GM23338 (cell line): Measurements from ENCODE around the gene R3HCC1L. TPM values are rescaled to one million over a fixed set of nuclear protein-coding genes. Genes with fewer than 3 reads are reported as not detected.

Experiments used
- ATAC-seq: fragments of 200-7000 bp; cut with Tn5 transposase; 3 replicates; pipeline ENCODE4 v1.9.1; 2020
- DNase-seq: peaks from one replicate; pipeline ENCODE4 v3.0.0-alpha.2; 2015; ENCODE audit warnings: low spot score
- H2AFZ ChIP-seq: fragments of 200-600 bp; sonication (generic); 2 replicates; pipeline ENCODE4 v1.8.0; 2016; ENCODE audit warnings: antibody characterized with exemption, mild to moderate bottlenecking, moderate library complexity
- H3F3A ChIP-seq: fragments of 200-600 bp; sonication (generic); replicated peaks from 2 replicates; pipeline ENCODE4 v1.8.0; 2017; ENCODE audit warnings: antibody characterized with exemption, mixed run types, low read depth
- H3K27ac ChIP-seq: fragments of 200-600 bp; sonication (generic); 2 replicates; pipeline ENCODE4 v1.6.1; 2016; ENCODE audit warnings: low read depth
- H3K27me3 ChIP-seq: fragments of 200-600 bp; sonication (generic); 2 replicates; pipeline ENCODE4 v1.8.0; 2016; ENCODE audit warnings: mild to moderate bottlenecking, mixed run types, moderate library complexity; ENCODE audit not compliant: insufficient read depth
- H3K36me3 ChIP-seq: fragments of 200-600 bp; sonication (generic); 2 replicates; pipeline ENCODE4 v1.8.0; 2016; ENCODE audit warnings: mild to moderate bottlenecking; ENCODE audit not compliant: insufficient read depth
- H3K4me1 ChIP-seq: fragments of 200-600 bp; sonication (generic); 2 replicates; pipeline ENCODE4 v1.8.0; 2016; ENCODE audit warnings: mild to moderate bottlenecking, moderate library complexity; ENCODE audit not compliant: insufficient read depth
- H3K4me2 ChIP-seq: fragments of 200-600 bp; sonication (generic); 2 replicates; pipeline ENCODE4 v1.7.1; 2017; ENCODE audit warnings: mixed run types
- H3K4me3 ChIP-seq: fragments of 200-600 bp; sonication (generic); 2 replicates; pipeline ENCODE4 v1.6.1; 2016; ENCODE audit warnings: mixed run types
- H3K79me2 ChIP-seq: fragments of 200-600 bp; sonication (generic); replicated peaks from 2 replicates; pipeline ENCODE4 v1.8.0; 2017; ENCODE audit warnings: mild to moderate bottlenecking; ENCODE audit not compliant: insufficient read depth
- H3K9me2 ChIP-seq: fragments of 200-600 bp; sonication (generic); 2 replicates; pipeline ENCODE4 v1.8.0; 2017; ENCODE audit not compliant: insufficient read depth
- H4K20me1 ChIP-seq: fragments of 200-600 bp; sonication (generic); replicated peaks from 2 replicates; pipeline ENCODE4 v1.8.0; 2017; ENCODE audit warnings: mild to moderate bottlenecking; ENCODE audit not compliant: insufficient read depth
- H3K27ac Mint-ChIP-seq: 2 replicates; pipeline ENCODE4 v1.8.0; 2020; ENCODE audit warnings: inconsistent platforms, mild to moderate bottlenecking, moderate library complexity, mixed read lengths
- H3K27me3 Mint-ChIP-seq: 3 replicates; pipeline ENCODE4 v1.8.0; 2022; ENCODE audit warnings: low read depth, mild to moderate bottlenecking, moderate library complexity, mixed read lengths, inconsistent platforms; ENCODE audit not compliant: insufficient read depth, poor library complexity
- H3K36me3 Mint-ChIP-seq: 3 replicates; pipeline ENCODE4 v1.8.0; 2021; ENCODE audit warnings: low read depth, mild to moderate bottlenecking, inconsistent platforms, moderate library complexity, mixed read lengths
- H3K4me1 Mint-ChIP-seq: 3 replicates; pipeline ENCODE4 v1.8.0; 2020; ENCODE audit warnings: mild to moderate bottlenecking, inconsistent platforms, mixed read lengths
- H3K4me3 Mint-ChIP-seq: 3 replicates; pipeline ENCODE4 v1.8.0; 2021; ENCODE audit warnings: moderate library complexity, mild to moderate bottlenecking, inconsistent platforms, mixed read lengths
- H3K9me3 Mint-ChIP-seq: 3 replicates; pipeline ENCODE4 v1.8.0; 2020; ENCODE audit warnings: moderate library complexity, mild to moderate bottlenecking, inconsistent platforms, mixed read lengths
- CREB1 ChIP-seq: fragments of 250-450 bp; sonication (Bioruptor Pico); IDR thresholded peaks from 2 replicates; pipeline ENCODE4 v1.5.0; 2020; ENCODE audit warnings: low read depth, mild to moderate bottlenecking, moderate library complexity
- ETS1 ChIP-seq: IDR thresholded peaks from 2 replicates; pipeline ENCODE4 v1.6.1; 2016; ENCODE audit warnings: antibody characterized with exemption
- EZH2 ChIP-seq: fragments of 200-600 bp; sonication (generic); IDR thresholded peaks from one replicate; pipeline ENCODE4 v1.8.0; 2017; ENCODE audit warnings: antibody characterized with exemption, mild to moderate bottlenecking, low read depth; ENCODE audit not compliant: unreplicated experiment
- EZH2phosphoT487 ChIP-seq: fragments of 200-600 bp; sonication (generic); IDR thresholded peaks from one replicate; pipeline ENCODE4 v1.8.1; 2018; ENCODE audit warnings: antibody characterized with exemption; ENCODE audit not compliant: unreplicated experiment
- JUNB ChIP-seq: IDR thresholded peaks from one replicate; pipeline ENCODE4 v1.6.1; 2016; ENCODE audit warnings: antibody characterized with exemption; ENCODE audit not compliant: unreplicated experiment
- NANOG ChIP-seq: IDR thresholded peaks from 2 replicates; pipeline ENCODE4 v1.6.1; 2016; ENCODE audit warnings: antibody characterized with exemption, borderline replicate concordance
- POLR2AphosphoS5 ChIP-seq: IDR thresholded peaks from 2 replicates; pipeline ENCODE4 v1.6.1; 2016; ENCODE audit warnings: antibody characterized with exemption, low read depth
- REST ChIP-seq: IDR thresholded peaks from one replicate; pipeline ENCODE4 v1.6.1; 2018; ENCODE audit warnings: antibody characterized with exemption; ENCODE audit not compliant: unreplicated experiment
- STAT1 ChIP-seq: IDR thresholded peaks from one replicate; pipeline ENCODE4 v1.6.1; 2016; ENCODE audit warnings: antibody characterized with exemption; ENCODE audit not compliant: unreplicated experiment
- ZNF114 ChIP-seq: fragments of 250-450 bp; sonication (Bioruptor Pico); IDR thresholded peaks from 2 replicates; pipeline ENCODE4 v1.5.0; 2020; ENCODE audit warnings: mild to moderate bottlenecking, moderate library complexity
- ZNF331 ChIP-seq: fragments of 250-450 bp; sonication (Bioruptor Pico); IDR thresholded peaks from 2 replicates; pipeline ENCODE4 v1.5.0; 2020; ENCODE audit warnings: low read depth, mild to moderate bottlenecking, moderate library complexity
- ZNF462 ChIP-seq: fragments of 250-450 bp; sonication (Bioruptor Pico); IDR thresholded peaks from 2 replicates; pipeline ENCODE4 v1.5.0; 2020; ENCODE audit warnings: mild to moderate bottlenecking, moderate library complexity
- polyA plus RNA-seq: library from polyadenylated mRNA; unstranded; fragments of >200 nt; fragmentation: Nextera tagmentation; extraction: Ambion mirVana; gene quantifications from 2 replicates; pipeline ENCODE4 v1.2.1, GENCODE V29; 2016
- total RNA-seq: library from RNA; depleted of rRNA; stranded (reverse); fragments of >200 nt; shearing (Covaris generic); gene quantifications from 2 replicates; pipeline ENCODE4 v1.2.3, GENCODE V29; 2014
- TF ChIP-seq, protein P1 (sequence below), 2 experiments: fragments of 200-600 bp in 1 of 2; sonication (generic) in 1 of 2; conservative IDR thresholded peaks; 2 replicates each; pipeline versions ENCODE4 v1.5.1 to v1.6.1; 2016 to 2017; ENCODE audit warnings: antibody characterized with exemption in 2 of 2, low read depth in 2 of 2, mild to moderate bottlenecking in 2 of 2, moderate library complexity in 1 of 2

Gene R3HCC1L
- total and polyA plus RNA-seq, 2 experiments from 2014 or later = 9.3 to 15.8 TPM

GRCh38 chr10:98292971-98293370, 158.5 kb downstream of the R3HCC1L start:
- no peak overlapping the region for H3K4me3 ChIP-seq
- H3K4me1 ChIP-seq = peaks cover 8% of the 10 kb centered on the region
- no peaks in the 10 kb centered on the region for H3K36me3 Mint-ChIP-seq
- no peaks in the 10 kb centered on the region for H3K36me3 ChIP-seq
- no peak overlapping the region for H2AFZ ChIP-seq
- no peaks in the 10 kb centered on the region for H3K9me2 ChIP-seq
- H3K27ac Mint-ChIP-seq = no peak overlapping the region
- ATAC-seq = no peak
- no peak for DNase-seq
- no peak overlapping the region for H3K4me3 Mint-ChIP-seq
- TF ChIP-seq ETS1 (no peak), REST (no peak), ZNF331 (no peak), ZNF114 (CRISPR knock-in tag) (no peak), ZNF462 (CRISPR knock-in tag) (no peak), NANOG (no peak), STAT1 (no peak), EZH2 (no peak), CREB1 (CRISPR knock-in tag) (no peak), EZH2phosphoT487 (no peak), JUNB (no peak), POLR2AphosphoS5 (no peak)
- TF ChIP-seq, protein P1, sequence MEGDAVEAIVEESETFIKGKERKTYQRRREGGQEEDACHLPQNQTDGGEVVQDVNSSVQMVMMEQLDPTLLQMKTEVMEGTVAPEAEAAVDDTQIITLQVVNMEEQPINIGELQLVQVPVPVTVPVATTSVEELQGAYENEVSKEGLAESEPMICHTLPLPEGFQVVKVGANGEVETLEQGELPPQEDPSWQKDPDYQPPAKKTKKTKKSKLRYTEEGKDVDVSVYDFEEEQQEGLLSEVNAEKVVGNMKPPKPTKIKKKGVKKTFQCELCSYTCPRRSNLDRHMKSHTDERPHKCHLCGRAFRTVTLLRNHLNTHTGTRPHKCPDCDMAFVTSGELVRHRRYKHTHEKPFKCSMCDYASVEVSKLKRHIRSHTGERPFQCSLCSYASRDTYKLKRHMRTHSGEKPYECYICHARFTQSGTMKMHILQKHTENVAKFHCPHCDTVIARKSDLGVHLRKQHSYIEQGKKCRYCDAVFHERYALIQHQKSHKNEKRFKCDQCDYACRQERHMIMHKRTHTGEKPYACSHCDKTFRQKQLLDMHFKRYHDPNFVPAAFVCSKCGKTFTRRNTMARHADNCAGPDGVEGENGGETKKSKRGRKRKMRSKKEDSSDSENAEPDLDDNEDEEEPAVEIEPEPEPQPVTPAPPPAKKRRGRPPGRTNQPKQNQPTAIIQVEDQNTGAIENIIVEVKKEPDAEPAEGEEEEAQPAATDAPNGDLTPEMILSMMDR (conservative IDR thresholded peaks at IDR 0.05; ENCODE audit: low read depth in 2 of 2) = no peak
- H4K20me1 ChIP-seq = no peaks in the 10 kb centered on the region
- H3K4me2 ChIP-seq = no peak overlapping the region
- H3K4me1 Mint-ChIP-seq = peaks cover 19% of the 10 kb centered on the region
- no peak overlapping the region for H3K27ac ChIP-seq
- H3K27me3 ChIP-seq = no peaks in the 10 kb centered on the region
- no peaks in the 10 kb centered on the region for H3F3A ChIP-seq
- H3K79me2 ChIP-seq = no peaks in the 10 kb centered on the region
- H3K9me3 Mint-ChIP-seq = no peaks in the 10 kb centered on the region; the same call in 2 of the 3 replicates
- peaks cover 1% of the 10 kb centered on the region for H3K27me3 Mint-ChIP-seq
